Measurements from ENCODE around the gene PPIE. TPM values are rescaled to one million over a fixed set of nuclear protein-coding genes. Genes with fewer than 3 reads are reported as not detected.

Gene PPIE
- total RNA-seq, 1 experiment from 2014 or later = 36.3 TPM

DNA sequence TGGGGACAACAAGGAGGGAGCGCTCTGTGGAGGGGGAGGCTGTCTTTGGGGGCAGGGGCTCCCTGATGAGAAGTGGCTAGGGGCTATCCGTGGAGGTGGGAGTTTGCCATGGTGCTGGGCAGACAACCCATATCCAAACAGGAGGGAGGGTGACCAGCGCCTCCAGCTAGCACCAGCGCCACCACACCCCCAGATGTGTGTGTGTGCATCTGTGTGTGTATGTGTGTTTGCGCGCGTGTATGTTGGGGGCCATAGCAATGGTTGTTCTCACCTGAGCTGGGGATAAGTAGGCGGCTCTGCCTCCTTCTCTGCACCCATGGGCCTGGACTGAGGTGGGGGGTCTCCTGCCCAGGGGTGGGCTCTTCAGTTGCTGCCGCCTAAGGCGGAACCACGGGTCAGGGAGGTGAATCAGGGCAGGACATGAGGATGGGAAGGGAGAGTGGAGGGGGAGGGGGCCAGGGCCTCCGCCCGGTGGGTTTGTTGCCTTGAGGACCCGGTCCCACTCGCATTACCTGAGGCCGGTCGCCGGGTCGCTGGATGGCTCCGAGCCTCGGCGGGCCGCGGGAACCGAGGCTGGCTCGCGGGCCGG, 47.8 kb upstream of the PPIE start:
- H2BK20ac ChIP-seq (ENCODE audit: low read depth, low read length, poor library complexity, severe bottlenecking) = no peak overlapping the region
- WGBS (ENCODE audit: extremely low coverage, insufficient read length, low lambda C conversion rate) = no CpG with 5 or more reads among the region's 28 CpGs
- H3K4me1 ChIP-seq (ENCODE audit: insufficient read depth, low read length) = no peaks in the 10 kb centered on the region
- no peak overlapping the region for H2BK12ac ChIP-seq (ENCODE audit: insufficient read length, low read depth, low read length)
- Mint-ChIP-seq H3K27me3 (ENCODE audit: low read depth) (peaks cover 100% of the 10 kb centered on the region), H3K36me3 (ENCODE audit: insufficient read depth in 1 of 3, low read depth in 3 of 3) (no peaks in the 10 kb centered on the region), H3K9me3 (peaks cover 0 to 2% of the 10 kb centered on the region in 2 experiments; a peak in 1 of 5 replicates), H3K4me1 (peaks cover 6 to 15% of the 10 kb centered on the region in 2 experiments), H3K27ac (no peak overlapping the region), H3K4me3 (peak overlapping the region; percentile 7 to 74; a peak in 4 of 5 replicates)
- no peaks in the 10 kb centered on the region for H3K9me3 ChIP-seq (ENCODE audit: control insufficient read depth, low read depth, low read length)
- H3T11ph ChIP-seq (ENCODE audit: low read length) = no peak overlapping the region
- no peak overlapping the region for H2AK5ac ChIP-seq (ENCODE audit: insufficient read length, low read length)
- H4K8ac ChIP-seq (replicated peaks; ENCODE audit: insufficient read length, low read depth, low read length) = no peak overlapping the region
- H2BK15ac ChIP-seq (ENCODE audit: low read depth, low read length) = no peak overlapping the region
- H2AFZ ChIP-seq (ENCODE audit: low read length) = no peak overlapping the region
- H3K27me3 ChIP-seq (ENCODE audit: insufficient read depth, low read length) = peaks cover 88% of the 10 kb centered on the region
- TF ChIP-seq, protein P1, sequence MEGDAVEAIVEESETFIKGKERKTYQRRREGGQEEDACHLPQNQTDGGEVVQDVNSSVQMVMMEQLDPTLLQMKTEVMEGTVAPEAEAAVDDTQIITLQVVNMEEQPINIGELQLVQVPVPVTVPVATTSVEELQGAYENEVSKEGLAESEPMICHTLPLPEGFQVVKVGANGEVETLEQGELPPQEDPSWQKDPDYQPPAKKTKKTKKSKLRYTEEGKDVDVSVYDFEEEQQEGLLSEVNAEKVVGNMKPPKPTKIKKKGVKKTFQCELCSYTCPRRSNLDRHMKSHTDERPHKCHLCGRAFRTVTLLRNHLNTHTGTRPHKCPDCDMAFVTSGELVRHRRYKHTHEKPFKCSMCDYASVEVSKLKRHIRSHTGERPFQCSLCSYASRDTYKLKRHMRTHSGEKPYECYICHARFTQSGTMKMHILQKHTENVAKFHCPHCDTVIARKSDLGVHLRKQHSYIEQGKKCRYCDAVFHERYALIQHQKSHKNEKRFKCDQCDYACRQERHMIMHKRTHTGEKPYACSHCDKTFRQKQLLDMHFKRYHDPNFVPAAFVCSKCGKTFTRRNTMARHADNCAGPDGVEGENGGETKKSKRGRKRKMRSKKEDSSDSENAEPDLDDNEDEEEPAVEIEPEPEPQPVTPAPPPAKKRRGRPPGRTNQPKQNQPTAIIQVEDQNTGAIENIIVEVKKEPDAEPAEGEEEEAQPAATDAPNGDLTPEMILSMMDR (conservative IDR thresholded peaks at IDR 0.05) = no peak
- H3K4me2 ChIP-seq (ENCODE audit: insufficient read depth, insufficient read length, low read length) = peak overlapping the region; percentile 32
- no peaks in the 10 kb centered on the region for H4K20me1 ChIP-seq (ENCODE audit: control insufficient read depth, insufficient read depth, insufficient read length)
- no peak overlapping the region for H3K23ac ChIP-seq (ENCODE audit: insufficient read length, low read depth, low read length)
- H4K91ac ChIP-seq (ENCODE audit: insufficient read length, low read depth, low read length) = no peak overlapping the region
- H3K23me2 ChIP-seq (ENCODE audit: insufficient read length, low read depth, low read length, poor library complexity, severe bottlenecking) = peaks cover 12% of the 10 kb centered on the region
- no peak overlapping the region for H3K4ac ChIP-seq (ENCODE audit: low read depth, low read length)
- H3K18ac ChIP-seq (ENCODE audit: insufficient read length, low read depth, low read length) = no peak overlapping the region
- no peak overlapping the region for H3K9ac ChIP-seq (ENCODE audit: extremely low read depth, insufficient read length, low read length)
- no peak overlapping the region for H3K56ac ChIP-seq (ENCODE audit: insufficient read length, low read depth, low read length)
- no peaks in the 10 kb centered on the region for H3K79me2 ChIP-seq (ENCODE audit: insufficient read depth, low read length)
- no peak overlapping the region for H3K27ac ChIP-seq (ENCODE audit: insufficient read length, low read depth, low read length)
- H2BK5ac ChIP-seq (ENCODE audit: insufficient read length, low read length) = no peak overlapping the region
- no peaks in the 10 kb centered on the region for H3K79me1 ChIP-seq (ENCODE audit: insufficient read depth, low read depth, low read length, poor library complexity, severe bottlenecking)
- H2BK120ac ChIP-seq (ENCODE audit: low read depth, low read length, poor library complexity, severe bottlenecking) = no peak overlapping the region
- no peak for DNase-seq
- no peak overlapping the region for H4K5ac ChIP-seq (ENCODE audit: insufficient read length, low read depth, low read length)
- H3K14ac ChIP-seq (ENCODE audit: insufficient read depth, low read length) = no peak overlapping the region
